Measurements from ENCODE around the gene SERINC2. TPM values are rescaled to one million over a fixed set of nuclear protein-coding genes. Genes with fewer than 3 reads are reported as not detected.

SERINC2 gene
- total and polyA plus RNA-seq, 2 of the 8 experiments (the other 6 are each of a cell fraction or from before 2014, with no cell fraction given), result 31.4 to 60.0 TPM

GRCh38 chr1:31453384-31454079 is 40.5 kb downstream of the SERINC2 start:
- Histone ChIP-seq H3K56ac (replicated peaks; ENCODE audit: insufficient read length, low read depth, low read length) (no peak overlapping the region), H2BK12ac (ENCODE audit: low read depth, low read length) (no peak overlapping the region), H3K4ac (replicated peaks; ENCODE audit: insufficient read length, low read depth, low read length) (no peak overlapping the region), H3K23me2 (ENCODE audit: low read depth, low read length) (no peaks in the 10 kb centered on the region; the same call in 1 of the 2 replicates), H2BK20ac (ENCODE audit: low read length) (no peak overlapping the region), H3K4me3 (ENCODE audit: extremely low read depth in 1 of 4, insufficient read depth in 2 of 4, low read depth in 3 of 4, low read length in 4 of 4) (no peak overlapping the region), H3K14ac (ENCODE audit: insufficient read length) (no peak overlapping the region), H3K23ac (ENCODE audit: insufficient read length) (no peak overlapping the region), H3K36me3 (ENCODE audit: control insufficient read depth in 2 of 4, insufficient read depth in 4 of 4, low read length in 3 of 4) (no peaks in the 10 kb centered on the region), H3K4me2 (ENCODE audit: insufficient read depth in 1 of 2, low read depth in 2 of 2, low read length in 2 of 2) (no peak overlapping the region), H4K8ac (ENCODE audit: extremely low read depth, insufficient read depth, low read length) (no peak overlapping the region), H3K27me3 (replicated peaks in 1 of 4; ENCODE audit: control insufficient read depth in 3 of 4, extremely low read depth in 1 of 4, insufficient read depth in 3 of 4, low read length in 3 of 4) (no peaks in the 10 kb centered on the region), H2BK15ac (ENCODE audit: low read length) (no peak overlapping the region), H4K20me1 (replicated peaks in 1 of 2; ENCODE audit: control insufficient read depth in 1 of 2, insufficient read depth in 2 of 2, low read length in 2 of 2) (no peaks in the 10 kb centered on the region), H3K27ac (ENCODE audit: low read depth, low read length) (no peak overlapping the region), H2BK120ac (replicated peaks; ENCODE audit: low read depth, low read length) (no peak overlapping the region), H3K79me2 (ENCODE audit: control insufficient read depth in 1 of 2, insufficient read depth in 2 of 2, low read length in 2 of 2) (no peaks in the 10 kb centered on the region), H4K5ac (ENCODE audit: insufficient read length, low read depth, low read length) (no peak overlapping the region), H3K9ac (replicated peaks in 1 of 4; ENCODE audit: extremely low read depth in 1 of 4, low read depth in 3 of 4, low read length in 3 of 4) (no peak overlapping the region), H3K18ac (ENCODE audit: extremely low read depth, low read length) (no peak overlapping the region), H2BK5ac (ENCODE audit: low read depth, low read length) (no peak overlapping the region), H2AFZ (ENCODE audit: low read length) (no peak overlapping the region), H4K91ac (replicated peaks; ENCODE audit: insufficient read length, low read length) (no peak overlapping the region), H3K4me1 (replicated peaks in 1 of 4; ENCODE audit: control insufficient read depth in 3 of 4, insufficient read depth in 4 of 4, low read length in 3 of 4) (no peaks in the 10 kb centered on the region), H2AK5ac (ENCODE audit: low read depth, low read length) (no peak overlapping the region), H3K79me1 (ENCODE audit: low read depth, low read length) (no peaks in the 10 kb centered on the region), H3K9me3 (ENCODE audit: insufficient read depth in 2 of 2, low read depth in 1 of 2, low read length in 1 of 2) (no peaks in the 10 kb centered on the region)
- FAIRE-seq, result no peak
- POLR2A ChIA-PET (ENCODE audit: partially characterized antibody), result no interaction called here
- DNase-seq (ENCODE audit: low read depth in 1 of 2, low spot score in 2 of 2), result no peak
- TF ChIP-seq GTF2F1 (IDR thresholded peaks at IDR 0.05; ENCODE audit: borderline replicate concordance, low read depth, low read length) (no peak), HDAC2 (IDR thresholded peaks at IDR 0.05; ENCODE audit: borderline replicate concordance in 1 of 2, low read depth in 2 of 2, low read length in 2 of 2) (no peak)
- CTCF ChIA-PET (ENCODE audit: partially characterized antibody), result interaction anchor here (0.6 to 4.6 kb wide), 2 partner anchors 95 to 136 kb away, joined by 3 to 25 read pairs; no protein-coding TSS in a partner anchor
- WGBS, 2 experiments (ENCODE audit: extremely low coverage in 1 of 2, insufficient coverage in 1 of 2, insufficient read length in 1 of 2, insufficient replicate concordance in 2 of 2, low coverage in 1 of 2, low lambda C conversion rate in 2 of 2, missing lambda C conversion rate in 1 of 2), result 86% methylated on average over 8 of the region's 8 CpGs; no CpG with 5 or more reads in 1 of the 2 experiments
